ENCODE measurements around the gene COL4A4. TPM values are rescaled to one million over a fixed set of nuclear protein-coding genes. Genes with fewer than 3 reads are reported as not detected.
"Not testable (repeated sequence)": the region's sequence is repeated elsewhere in the genome, so short reads cannot be mapped to it uniquely, and the experiment has no call there.

The COL4A4 gene
- polyA plus RNA-seq (ENCODE audit: insufficient read length): 0.08 TPM

DNA sequence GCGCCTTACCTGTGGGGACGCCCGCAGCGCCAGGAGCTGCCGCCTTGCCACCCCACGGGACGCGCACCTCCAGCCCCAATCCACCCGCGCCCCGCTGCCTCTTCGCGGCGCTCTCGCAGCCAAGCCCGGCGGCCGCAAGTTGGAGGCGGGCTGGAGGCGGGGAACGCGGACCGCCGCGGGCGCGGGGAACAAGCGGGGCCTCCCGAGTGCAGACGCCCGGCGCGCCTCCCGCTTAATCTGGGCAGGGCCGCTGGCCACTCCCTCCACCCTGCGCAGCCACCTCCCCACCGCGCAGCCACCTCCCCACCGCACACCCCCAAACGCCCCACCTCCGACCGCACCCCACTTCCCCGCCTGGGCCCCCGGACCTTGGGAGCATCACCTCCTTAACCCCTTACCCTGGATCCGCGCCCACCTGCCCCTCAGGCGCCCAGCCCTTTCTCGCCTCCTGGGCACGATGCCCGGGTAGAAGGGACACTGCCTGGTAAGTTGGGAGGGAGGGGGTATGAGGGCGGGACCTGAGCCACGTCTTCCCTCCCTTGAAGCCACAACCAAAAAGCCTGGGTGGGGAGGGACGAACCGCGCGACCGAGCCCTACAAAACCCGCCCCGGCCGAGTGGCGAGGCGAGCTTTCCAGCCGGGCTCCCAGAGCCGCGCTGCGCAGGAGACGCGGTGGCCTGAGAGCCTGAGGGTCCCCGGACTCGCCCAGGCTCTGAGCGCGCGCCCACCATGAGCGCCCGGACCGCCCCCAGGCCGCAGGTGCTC is at the start of gene COL4A4, which contains the start of gene COL4A3:
TSS of gene COL4A4 (minus strand) at position 208 of the 765 bp plus-strand sequence. CDS start 16,722 bp downstream, outside the sequence.
TSS of gene COL4A3 (plus strand) at position 627 of the 765 bp plus-strand sequence. CDS start at position 730, 103 bp downstream.
- no peak for DNase-seq

DNA sequence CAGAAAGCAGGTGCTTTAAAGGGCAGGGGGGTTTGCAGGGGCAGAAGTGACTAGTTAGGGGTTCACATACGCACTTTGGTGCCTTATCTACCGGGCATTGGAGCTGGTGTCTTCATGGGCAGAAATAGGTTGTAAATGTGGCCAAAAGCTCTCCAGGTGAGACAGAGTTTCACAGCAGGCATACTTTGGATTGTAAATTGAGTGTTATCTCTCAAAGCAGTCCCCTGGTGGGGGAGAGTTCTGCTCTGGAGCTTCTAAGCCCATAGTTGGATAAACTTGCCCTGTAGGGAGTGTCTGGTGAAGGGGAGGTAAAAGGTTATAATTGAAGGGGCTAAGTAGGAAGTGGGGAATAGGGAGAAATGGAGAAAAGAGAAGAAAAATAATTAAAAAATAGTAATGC is 43.6 kb upstream of the COL4A4 start:
- DNase-seq: no peak

DNA sequence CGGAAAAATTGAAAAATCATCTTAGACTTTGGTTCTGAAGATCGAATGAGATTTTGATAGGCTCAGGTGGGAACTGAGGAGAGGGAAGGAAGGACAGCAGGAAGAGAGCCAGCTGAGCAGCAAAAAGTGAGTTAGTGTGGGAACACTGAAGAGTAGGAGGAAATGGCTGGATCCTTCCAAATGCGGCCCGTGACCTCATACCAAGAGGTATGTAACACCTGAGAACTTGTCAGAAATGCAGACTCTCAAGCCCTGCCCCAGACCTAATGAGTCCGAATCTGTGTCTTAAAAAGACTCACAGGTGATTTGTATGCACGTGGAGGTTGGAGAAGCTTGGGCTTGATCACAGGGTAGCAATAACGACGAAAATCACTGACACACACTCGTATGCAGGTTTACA is 42.4 kb upstream of the COL4A4 start:
- DNase-seq: no peak

DNA sequence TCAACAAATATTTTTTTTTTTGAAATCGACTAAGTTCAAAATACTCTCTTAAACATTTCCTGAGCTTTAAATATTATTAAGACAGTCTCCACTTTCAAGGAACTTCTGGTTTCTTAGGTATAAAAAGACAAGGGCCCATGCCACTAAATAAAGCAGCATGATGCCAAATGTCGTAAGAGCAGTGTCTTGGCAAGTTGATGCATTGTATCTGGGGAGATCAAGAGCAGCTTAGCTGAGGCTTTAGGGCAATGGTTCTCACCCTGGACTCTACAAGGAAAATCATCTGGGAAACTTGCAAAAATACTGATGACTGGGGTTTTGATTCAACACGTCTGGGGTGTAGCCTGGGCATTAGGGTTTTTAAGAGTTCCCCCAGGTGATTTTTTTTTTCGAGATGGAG is 41.7 kb upstream of the COL4A4 start:
- DNase-seq: no peak

DNA sequence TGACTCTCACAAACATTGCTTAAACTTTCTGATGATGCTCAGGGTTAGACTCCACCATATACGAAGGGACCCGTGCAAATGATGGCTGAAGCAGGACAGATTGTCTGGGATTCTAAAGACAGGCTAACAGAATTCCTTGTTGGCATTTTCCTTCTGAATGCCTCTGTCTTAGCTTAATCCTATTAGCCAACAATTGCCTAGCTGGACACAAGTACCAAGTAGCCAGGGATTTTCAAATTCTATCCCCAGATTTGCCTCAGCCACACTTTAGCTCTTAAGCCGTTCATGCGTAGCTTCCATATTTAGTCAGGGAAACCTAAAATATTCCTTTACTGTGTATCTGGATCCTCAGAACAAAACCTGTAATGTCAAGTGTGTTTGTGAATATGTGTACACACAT is 40.4 kb upstream of the COL4A4 start:
- no peak for DNase-seq

DNA sequence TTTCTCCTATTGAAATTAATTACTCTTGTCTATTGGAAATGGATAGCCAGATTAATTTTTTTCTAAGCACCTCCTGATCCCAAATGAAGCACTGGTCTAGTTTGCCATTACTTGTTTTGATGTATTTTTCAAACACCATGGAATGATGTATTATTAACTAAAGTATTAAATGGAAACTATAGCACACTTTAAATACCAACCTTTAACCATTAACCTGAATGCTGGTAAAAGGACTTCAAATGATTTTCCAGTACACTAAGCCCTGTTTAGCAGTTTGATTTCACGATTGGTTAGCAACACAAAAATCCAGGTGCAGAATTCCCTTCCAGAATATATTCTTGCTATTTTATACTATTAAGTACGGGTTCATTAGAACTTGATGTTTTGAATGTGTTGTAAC is 37.8 kb upstream of the COL4A4 start:
- DNase-seq: no peak

DNA sequence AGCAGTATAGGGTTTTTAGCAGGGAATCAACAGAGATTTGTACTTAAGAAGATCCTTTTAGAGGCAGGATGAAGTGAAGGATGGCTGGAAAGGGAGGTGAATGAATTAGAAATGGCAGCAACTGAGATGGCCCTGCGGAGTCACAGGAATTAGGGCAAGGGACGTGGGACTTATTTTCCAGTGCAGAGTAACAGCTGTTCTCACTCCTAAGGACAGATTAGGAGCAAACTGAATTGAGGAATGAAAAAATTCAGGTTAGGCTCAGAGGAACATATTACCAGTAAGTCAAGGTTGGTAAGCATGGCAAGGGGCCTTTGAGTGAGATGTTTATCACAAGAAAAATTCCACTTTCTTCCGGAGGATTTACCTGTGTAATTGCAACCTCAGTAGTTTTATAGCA is 34.9 kb upstream of the COL4A4 start:
- no peak for DNase-seq

DNA sequence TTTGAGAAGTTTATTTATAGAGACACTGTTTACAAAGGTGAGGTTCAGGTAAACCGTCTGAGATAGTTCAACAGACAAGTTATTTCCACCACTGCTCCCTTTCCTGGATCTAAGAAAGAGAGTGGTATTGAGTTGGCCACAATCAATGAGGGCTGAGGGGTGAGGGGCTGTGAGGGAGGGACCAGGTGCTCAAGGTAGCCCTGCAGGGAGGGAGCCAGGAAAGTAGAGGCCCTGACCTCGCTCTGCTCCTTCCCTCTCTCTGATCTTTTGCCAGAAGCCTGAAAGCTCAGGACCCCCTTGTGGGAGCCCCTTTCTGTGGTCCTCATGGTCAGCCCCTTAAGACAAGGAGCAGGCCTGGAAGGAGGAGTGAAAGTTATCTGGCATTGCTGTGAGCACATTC is 30.2 kb upstream of the COL4A4 start:
- no peak for DNase-seq

DNA sequence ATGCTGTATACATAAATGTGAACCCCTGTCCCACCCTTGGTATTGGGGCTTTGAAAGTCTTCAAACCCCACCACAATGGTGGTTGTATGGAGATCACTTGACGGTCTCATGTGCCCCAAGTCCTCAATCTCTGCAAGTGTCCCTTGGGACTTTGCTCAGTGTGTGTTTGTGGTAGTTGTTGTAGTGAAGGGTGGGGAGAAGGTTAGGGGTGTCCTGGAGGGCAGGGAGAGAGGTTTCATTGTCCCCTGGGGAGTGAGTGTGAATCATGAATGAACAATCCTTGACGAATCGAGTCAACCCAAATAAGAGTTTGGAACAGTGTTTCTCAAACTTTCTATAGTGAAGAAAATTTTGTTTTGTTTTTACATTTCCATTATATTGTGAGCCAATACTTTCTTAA is 28.5 kb upstream of the COL4A4 start:
- DNase-seq: no peak

DNA sequence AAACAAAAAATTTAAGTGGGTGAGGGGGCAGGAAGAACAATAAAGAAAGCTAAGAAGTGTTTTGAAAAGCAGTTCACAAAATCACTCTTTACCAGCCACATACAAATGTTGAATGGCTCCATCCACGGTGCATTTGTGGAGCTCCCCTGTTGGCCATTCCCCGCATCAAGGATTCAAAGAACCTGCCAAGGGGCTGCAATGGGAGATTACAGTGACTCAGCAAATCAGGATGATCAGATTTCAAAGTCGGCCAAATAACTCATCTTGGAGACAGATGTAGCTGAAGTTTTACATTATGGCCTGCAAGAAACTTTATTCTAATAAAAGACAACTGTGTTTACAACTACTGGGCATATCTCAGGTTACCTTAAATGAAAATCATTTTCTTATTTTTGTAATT is 27.4 kb upstream of the COL4A4 start:
- DNase-seq: no peak

DNA sequence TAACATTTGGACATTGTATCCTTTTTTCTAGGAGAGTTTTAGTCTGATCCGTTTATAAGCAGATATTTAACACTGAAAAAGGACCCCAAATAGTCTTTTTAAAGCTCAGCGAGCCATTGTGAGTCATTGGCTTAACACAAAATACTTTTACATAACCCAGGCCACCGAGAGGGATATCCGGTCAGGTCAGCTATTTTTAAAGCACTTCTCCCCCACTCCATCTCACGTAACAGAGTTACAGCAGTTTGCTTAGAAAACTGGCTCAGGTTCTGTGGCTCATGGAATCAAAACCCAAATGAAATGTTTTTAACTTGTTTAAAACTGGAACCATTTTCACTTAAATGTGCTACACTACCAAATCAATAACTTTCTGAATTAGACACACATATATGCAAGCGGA is 24.3 kb upstream of the COL4A4 start:
- no peak for DNase-seq

DNA sequence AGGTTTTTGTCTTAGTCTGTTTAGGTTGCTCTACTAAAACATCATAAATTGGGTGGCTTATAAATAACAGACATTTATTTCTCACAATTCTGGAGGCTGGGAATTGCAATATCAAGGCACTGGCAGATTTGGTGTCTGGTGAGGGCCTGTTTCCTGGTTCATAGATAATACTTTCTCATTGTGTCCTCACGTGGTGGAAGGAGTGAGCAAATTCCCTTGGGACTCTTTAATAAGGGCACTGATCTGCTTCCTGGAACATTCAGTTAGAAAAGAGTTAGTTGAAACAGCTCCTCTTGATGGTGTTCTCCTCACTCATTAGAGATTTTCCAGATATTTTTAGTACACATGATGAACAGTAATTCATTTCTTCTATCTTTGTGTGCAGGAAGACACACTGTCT is 22.7 kb upstream of the COL4A4 start:
- DNase-seq: no peak

DNA sequence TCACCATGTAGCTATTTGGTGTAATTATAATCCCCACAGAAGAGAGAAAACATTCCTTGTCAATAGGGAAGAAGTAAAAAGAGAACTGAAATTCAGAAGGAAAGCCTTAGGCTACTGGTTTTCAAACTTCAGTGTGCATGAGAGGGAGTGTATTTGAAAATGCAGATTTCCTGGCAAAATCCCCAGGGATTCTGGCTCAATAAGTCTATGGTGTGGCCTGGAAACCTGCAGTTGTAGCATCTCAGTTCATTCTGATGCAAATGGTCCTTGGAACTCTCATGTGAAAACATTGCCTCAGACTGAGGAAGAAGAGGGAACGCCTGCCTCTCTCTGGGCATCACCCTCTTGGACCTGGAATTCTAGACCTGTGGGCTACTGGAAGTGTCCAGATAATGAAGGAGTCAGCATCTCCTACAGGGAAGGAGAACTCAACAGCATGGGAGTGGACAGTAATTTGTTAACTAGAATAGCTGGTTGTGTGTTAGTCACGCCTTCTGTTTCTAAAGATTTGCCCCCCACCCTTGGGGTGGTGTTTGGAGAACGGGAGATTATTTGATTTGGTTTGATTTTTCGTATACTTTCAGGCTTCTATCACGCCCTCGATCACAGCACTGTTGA is 21.7 kb upstream of the COL4A4 start:
- no peak for DNase-seq

DNA sequence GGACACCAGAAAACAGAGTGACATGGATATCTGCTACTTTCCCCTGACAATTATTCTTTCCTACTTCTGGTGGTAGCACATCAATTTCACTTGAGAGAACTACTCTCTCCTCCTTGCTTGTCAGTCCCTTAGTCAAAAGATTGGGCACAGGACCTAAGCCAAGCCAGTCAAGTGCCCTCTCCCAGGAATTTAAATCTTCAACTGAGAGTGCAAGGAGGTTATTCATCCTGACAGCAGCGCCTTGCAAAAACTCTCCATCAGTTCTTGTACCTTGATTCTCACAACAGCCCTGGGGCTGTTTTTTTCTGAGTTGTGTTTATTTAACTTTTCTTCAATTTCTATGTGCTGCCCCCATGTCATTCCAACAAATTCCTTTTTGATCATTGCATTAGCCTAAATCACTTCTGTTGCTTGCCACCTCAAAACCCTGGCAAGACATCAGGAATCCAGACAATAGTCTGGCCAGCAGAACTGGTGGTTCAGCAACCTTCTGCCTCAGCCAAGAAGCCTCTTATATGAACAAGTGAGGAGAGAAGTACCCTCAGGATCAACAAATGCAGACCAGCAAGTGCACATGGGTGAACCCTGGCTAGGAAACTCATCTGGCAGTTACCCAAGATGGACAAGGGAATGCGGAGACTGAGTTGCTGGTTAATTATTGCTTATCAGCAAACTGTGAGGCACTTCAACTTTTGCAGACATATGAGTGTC is 19.8 kb upstream of the COL4A4 start:
- DNase-seq: no peak

DNA sequence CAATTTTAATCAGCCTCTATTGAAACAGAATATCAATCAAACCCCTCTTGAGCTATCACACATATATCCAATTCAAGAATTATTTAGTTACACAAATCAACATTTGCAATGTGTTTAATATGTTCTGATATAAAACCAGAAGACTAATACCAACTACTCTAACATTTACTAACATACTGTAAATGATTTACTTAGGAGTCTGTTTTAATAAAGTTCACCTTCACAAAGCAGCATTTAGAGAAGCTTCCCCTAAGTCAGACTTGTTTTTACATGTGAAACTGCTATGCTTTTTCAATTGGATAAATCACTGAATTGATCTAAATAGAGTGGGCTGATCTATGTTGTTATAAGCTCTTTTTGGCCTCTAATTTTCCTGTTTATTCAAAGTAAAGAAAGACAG is 18.8 kb upstream of the COL4A4 start:
- DNase-seq: no peak

DNA sequence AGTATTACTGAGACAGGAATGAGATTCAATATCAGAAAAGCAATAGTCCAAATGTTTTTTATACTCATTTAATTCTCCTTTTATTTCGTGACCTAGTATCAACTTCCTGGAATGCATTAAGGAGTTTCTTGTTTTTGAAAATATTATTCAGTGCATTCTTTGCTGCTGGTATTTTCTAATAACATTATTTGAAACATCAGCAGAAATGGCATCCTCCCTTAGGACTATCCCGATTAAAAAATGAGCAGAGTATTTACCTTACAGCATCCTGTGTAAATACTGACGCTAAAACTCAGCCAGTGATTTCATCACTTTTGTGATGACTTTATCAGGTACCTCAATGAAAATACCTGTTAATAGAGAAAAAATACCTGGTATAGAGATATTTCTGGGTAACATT is 16.8 kb upstream of the COL4A4 start:
- DNase-seq: no peak

DNA sequence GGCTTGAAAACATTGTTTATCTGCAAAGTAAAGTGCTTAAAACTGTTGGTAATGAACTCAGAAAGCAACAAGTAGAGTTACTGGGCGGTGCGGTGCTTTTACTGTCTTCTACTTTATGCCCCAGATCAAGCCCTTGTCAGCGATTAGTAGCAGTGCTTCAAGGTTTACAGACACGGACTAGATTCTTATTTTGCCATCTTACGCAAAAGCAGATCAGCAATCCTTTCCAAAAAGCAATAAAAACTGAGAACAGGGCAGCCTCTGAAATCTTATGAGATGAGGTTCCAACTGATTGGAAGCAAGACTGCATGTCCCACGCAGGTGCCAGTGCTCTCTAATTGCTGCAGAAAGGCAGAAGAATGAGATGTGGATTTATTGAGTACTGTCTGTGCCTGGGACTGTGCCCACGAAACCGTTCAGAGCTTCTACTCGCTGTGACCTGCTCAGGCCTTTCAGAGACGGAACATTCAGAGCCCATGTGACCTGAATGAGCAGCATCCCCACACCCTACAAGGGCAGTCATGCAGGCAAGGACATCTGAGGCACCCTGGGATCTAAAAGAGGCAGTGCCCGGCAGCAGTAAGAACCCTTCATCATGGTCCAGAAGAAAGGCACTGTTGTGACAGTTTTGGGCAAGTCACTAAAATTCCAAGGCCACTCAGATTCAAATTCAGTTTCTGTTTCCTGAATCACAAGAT is 16.1 kb upstream of the COL4A4 start:
- DNase-seq: no peak

DNA sequence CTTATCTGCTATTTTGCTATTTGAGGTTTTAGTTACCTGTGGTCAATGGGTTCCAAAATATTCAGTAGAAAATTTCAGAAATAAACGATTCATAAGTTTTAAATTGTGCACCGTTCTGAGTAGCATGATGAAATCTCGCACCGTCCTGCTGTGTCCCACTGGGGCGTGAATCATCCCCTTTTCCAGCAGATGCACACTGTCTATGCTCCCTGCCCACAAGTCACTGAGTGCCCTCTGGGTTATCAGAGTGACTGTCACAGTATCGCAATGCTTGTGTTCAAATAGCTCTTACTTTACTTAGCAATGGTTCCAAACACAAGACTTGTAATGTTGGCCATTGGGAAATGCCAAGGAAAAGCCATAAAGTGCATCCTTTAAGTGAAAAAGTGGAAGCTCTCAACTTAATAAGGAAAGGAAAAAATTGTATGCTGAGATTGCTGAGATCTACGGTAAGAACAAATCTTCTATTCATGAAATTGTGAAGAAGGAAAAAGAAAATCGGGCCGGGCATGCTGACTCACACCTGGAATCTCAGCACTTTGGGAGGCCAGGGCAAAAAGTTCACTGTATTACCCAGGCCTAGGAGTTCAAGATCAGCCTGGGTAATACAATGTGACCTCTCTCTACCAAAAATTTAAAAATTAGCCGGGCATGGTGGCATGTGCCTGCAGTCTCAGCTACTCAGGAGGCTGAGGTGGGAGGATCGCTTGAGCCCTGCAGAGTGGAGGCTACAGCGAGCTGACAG is 13.8 kb upstream of the COL4A4 start:
- DNase-seq: no peak

DNA sequence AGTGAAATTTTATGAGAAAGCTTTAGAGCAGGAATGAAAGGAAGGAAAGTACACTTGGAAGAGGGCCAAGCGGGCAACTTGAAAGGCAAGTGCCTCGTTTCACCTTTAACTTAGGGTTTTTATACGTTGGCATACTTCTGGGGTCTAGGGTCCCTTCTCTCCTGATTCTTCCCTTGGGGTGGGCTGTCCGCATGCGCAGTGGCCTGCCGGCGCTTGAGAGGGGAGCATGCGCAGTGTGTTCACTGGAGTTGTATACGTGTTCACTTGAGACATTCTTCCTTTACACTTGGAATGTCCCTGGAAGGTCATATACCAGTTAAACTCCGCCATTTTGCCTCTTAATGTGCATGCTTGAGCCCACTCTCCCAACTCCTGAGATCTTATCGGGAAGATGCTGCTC is 7.8 kb upstream of the COL4A4 start:
- DNase-seq: not testable (repeated sequence)

DNA sequence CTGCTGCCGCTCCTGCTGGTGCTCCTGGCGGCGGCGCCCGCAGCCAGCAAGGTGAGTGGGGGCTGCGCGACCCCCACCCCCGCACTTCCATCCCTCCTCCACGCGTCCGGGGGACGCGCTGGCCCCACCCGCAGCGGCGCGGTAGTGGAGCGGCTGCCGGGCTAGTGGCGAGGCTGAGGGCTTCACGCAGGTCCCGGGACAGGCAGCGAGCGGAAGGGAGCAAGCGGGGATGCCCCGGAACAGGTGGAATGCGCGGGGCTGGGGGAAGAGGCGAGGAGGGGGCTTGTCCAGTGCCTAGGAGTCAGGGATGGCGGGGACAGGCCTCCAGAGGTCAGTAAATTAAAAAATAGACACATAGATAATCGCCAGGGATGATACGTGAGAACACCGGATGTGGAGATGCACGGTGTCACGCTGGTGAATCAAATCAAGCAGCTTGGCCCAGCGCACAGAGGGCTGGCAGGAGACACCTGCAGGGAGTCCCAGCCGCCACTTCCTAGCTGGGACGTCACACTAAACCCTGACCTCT is 822 bp upstream of the COL4A4 start:
- DNase-seq: no peak

DNA sequence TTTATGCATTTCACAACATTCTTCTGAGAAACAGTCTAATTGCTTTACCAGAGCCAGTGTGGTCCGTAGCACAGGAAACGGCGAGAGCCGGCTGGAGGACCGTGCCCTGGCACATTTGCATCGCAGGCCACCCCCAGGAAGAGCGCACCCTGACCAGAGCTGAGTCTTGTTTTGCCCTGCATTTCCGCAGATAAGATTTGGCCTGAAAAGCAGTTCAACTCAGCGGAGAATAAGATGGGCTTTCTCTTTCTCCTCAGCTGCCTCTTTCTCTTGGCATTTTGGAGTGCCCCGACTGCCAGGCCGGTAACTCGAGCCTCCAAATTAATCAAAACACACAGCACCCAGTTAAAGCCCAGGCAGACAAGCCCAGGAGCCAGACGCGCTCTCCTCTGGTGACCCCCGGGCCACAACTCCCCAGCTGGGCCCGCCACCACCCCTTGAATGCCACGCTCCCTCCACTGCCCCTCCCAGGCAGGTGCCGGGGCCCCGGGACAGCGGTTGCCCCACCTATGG is 464 bp downstream of the COL4A4 start:
- DNase-seq: no peak

DNA sequence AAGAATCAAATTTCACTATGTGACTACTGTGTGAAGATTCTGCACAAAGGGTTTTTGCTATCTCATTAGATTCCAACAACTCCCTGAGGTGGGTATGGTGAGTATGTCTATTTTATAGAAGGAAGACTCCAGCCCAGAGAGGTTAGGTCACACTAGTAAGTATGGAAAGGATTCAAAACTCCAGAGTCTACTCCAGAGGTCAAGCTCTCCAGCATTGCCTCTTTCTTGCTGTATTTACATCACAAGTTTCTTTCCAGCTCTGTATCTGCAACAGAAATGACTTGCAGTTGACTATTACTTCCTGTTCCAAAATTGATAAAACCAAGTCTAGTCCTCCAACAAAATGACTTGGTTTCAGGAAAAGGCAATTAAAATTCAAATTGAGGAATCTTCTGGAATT is 2.1 kb downstream of the COL4A4 start:
- no peak for DNase-seq

Data from hindlimb muscle (tissue), 1 donor.